Caki2 (cell line): ENCODE results near the gene RNF25. TPM values are rescaled to one million over a fixed set of nuclear protein-coding genes. Genes with fewer than 3 reads are reported as not detected.

Source experiments
- DNase-seq: peaks from one replicate; pipeline ENCODE4 v3.0.0-alpha.2; 2015; ENCODE audit warnings: low read depth
- in situ Hi-C: cut with HindIII; loops from 2 replicates; pipeline ENCODE4 v1.10.0; 2016; ENCODE audit warnings: low sequenced_read_pairs, low pct_unique_long_range_greater_than_20kb, mixed read lengths
- total RNA-seq: library from RNA; depleted of rRNA; stranded (reverse); fragments of >200 nt; shearing (Covaris generic); gene quantifications from 2 replicates; pipeline ENCODE4 v1.2.3, GENCODE V29; 2014; ENCODE audit warnings: low replicate concordance; rRNA removed

The RNF25 gene
- total RNA-seq, 1 experiment from 2014 or later = 28.5 TPM

- DNase-seq = no peak
- in situ Hi-C loops = no loop called here
Measured at GRCh38 chr2:218642786-218643185, 29.0 kb downstream of the RNF25 start.

GRCh38 chr2:218642121-218642656 lies 29.6 kb downstream of the RNF25 start:
- in situ Hi-C loops = no loop called here
- no peak for DNase-seq

GRCh38 chr2:218638372-218638771 lies 33.4 kb downstream of the RNF25 start:
- in situ Hi-C loops = no loop called here
- DNase-seq = no peak

GRCh38 chr2:218635719-218636118 lies 36.1 kb downstream of the RNF25 start:
- in situ Hi-C loops = no loop called here

GRCh38 chr2:218631837-218632236 lies 40.0 kb downstream of the RNF25 start:
- in situ Hi-C loops = no loop called here
- DNase-seq = no peak

More at GRCh38 chr2:218635719-218636118, 36.1 kb downstream of the RNF25 start:
- no peak for DNase-seq

GRCh38 chr2:218627939-218628338 lies 43.9 kb downstream of the RNF25 start:
- in situ Hi-C loops = no loop called here
- DNase-seq = no peak

- no peak for DNase-seq
- in situ Hi-C loops = no loop called here
Measured at GRCh38 chr2:218626369-218626768, 45.4 kb downstream of the RNF25 start.

GRCh38 chr2:218623366-218623705 lies 48.5 kb downstream of the RNF25 start:
- DNase-seq = no peak
- in situ Hi-C loops = no loop called here

GRCh38 chr2:218622606-218623365 lies 49.0 kb downstream of the RNF25 start:
- DNase-seq = no peak
- in situ Hi-C loops = no loop called here

GRCh38 chr2:218621007-218621406 lies 50.8 kb downstream of the RNF25 start:
- DNase-seq = no peak
- in situ Hi-C loops = no loop called here

- DNase-seq = no peak
- in situ Hi-C loops = no loop called here
Measured at GRCh38 chr2:218618102-218618860, 53.5 kb downstream of the RNF25 start.

- in situ Hi-C loops = no loop called here
- no peak for DNase-seq
Measured at GRCh38 chr2:218615868-218616315, 55.9 kb downstream of the RNF25 start.

Other genes with a start within 250 kb of the RNF25 start
- 9.5 and 11.5 TPM in 2 replicates for gene USP37, start 103.7 kb downstream of the RNF25 start, total RNA-seq
- gene CNOT9, start 103.2 kb downstream of the RNF25 start, total RNA-seq = 46.7 and 69.8 TPM in 2 replicates
- gene PLCD4, start 64.1 kb downstream of the RNF25 start, total RNA-seq = 4.3 and 11.9 TPM in 2 replicates
- gene ZNF142, start 12.4 kb downstream of the RNF25 start, total RNA-seq = 1.4 and 5.4 TPM in 2 replicates
- 7.1 and 17.4 TPM in 2 replicates for gene BCS1L, start 12.3 kb downstream of the RNF25 start, total RNA-seq
- 7.3 and 9.4 TPM in 2 replicates for gene STK36, start 84 bp upstream of the RNF25 start, total RNA-seq
- gene TTLL4, start 38.8 kb upstream of the RNF25 start, total RNA-seq = 1.9 and 8.0 TPM in 2 replicates
- gene CYP27A1, start 110.1 kb upstream of the RNF25 start, total RNA-seq = not detected in 2 replicates
- gene PRKAG3, start 159.8 kb upstream of the RNF25 start, total RNA-seq = not detected in 2 replicates
- 1.3 and 4.4 TPM in 2 replicates for gene WNT6, start 187.8 kb upstream of the RNF25 start, total RNA-seq
- gene WNT10A, start 208.8 kb upstream of the RNF25 start, total RNA-seq = 4.5 and 6.5 TPM in 2 replicates